ENCODE results near the gene ZNF595.
"Not testable (repeated sequence)": the region's sequence is repeated elsewhere in the genome, so short reads cannot be mapped to it uniquely, and the experiment has no call there.

Gene ZNF595

GRCh38 chr4:52804-53479, at the start of gene ZNF595:
Gene ZNF595 (plus strand): TSS chr4:53321. CDS start chr4:53489, 168 bp downstream.
- not testable (repeated sequence) for DNase-seq

- not testable (repeated sequence) for DNase-seq
Measured at GRCh38 chr4:9937-10870, 42.9 kb upstream of the ZNF595 start.

- not testable (repeated sequence) for DNase-seq
Measured at GRCh38 chr4:11095-11815, 41.9 kb upstream of the ZNF595 start.

GRCh38 chr4:11816-12417, 41.2 kb upstream of the ZNF595 start:
- DNase-seq, result not testable (repeated sequence)

GRCh38 chr4:18128-18527, 35.0 kb upstream of the ZNF595 start:
- not testable (repeated sequence) for DNase-seq

GRCh38 chr4:18589-18988, 34.5 kb upstream of the ZNF595 start:
- not testable (repeated sequence) for DNase-seq

- DNase-seq, result not testable (repeated sequence)
Measured at GRCh38 chr4:22882-23281, 30.2 kb upstream of the ZNF595 start.

GRCh38 chr4:24359-24758, 28.8 kb upstream of the ZNF595 start:
- DNase-seq, result not testable (repeated sequence)

GRCh38 chr4:27501-27900, 25.6 kb upstream of the ZNF595 start:
- DNase-seq, result not testable (repeated sequence)

- DNase-seq, result not testable (repeated sequence)
Measured at GRCh38 chr4:28767-29542, 24.2 kb upstream of the ZNF595 start.

- DNase-seq, result not testable (repeated sequence)
Measured at GRCh38 chr4:33314-33713, 19.8 kb upstream of the ZNF595 start.

- not testable (repeated sequence) for DNase-seq
Measured at GRCh38 chr4:36559-37415, 16.3 kb upstream of the ZNF595 start.

- DNase-seq, result not testable (repeated sequence)
Measured at GRCh38 chr4:38202-38601, 14.9 kb upstream of the ZNF595 start.

- DNase-seq, result not testable (repeated sequence)
Measured at GRCh38 chr4:43375-43774, 9.7 kb upstream of the ZNF595 start.

GRCh38 chr4:51253-51652, 1.9 kb upstream of the ZNF595 start:
- DNase-seq, result not testable (repeated sequence)

- DNase-seq, result not testable (repeated sequence)
Measured at GRCh38 chr4:51655-52277, 1.4 kb upstream of the ZNF595 start.

- not testable (repeated sequence) for DNase-seq
Measured at GRCh38 chr4:53521-53920, 400 bp downstream of the ZNF595 start.

GRCh38 chr4:64733-65132, 11.6 kb downstream of the ZNF595 start:
- DNase-seq, result not testable (repeated sequence)

GRCh38 chr4:71830-72229, 18.7 kb downstream of the ZNF595 start:
- no peak for DNase-seq

GRCh38 chr4:85951-86350, 32.8 kb downstream of the ZNF595 start:
- DNase-seq, result no peak
